Left lobe of liver (tissue), 2 donors: ENCODE data around the gene ARHGEF26. TPM values are rescaled to one million over a fixed set of nuclear protein-coding genes. Genes with fewer than 3 reads are reported as not detected.

ENCODE experiments used
- ATAC-seq: fragments of 200-7000 bp; cut with Tn5 transposase; one replicate; pipeline ENCODE4 v1.9.1; 2020; ENCODE audit warnings: mild to moderate bottlenecking, moderate library complexity
- DNase-seq: peaks from one replicate; pipeline ENCODE4 v3.0.0-alpha.2; 2020; ENCODE audit warnings: low spot score
- total RNA-seq: library from RNA; stranded (reverse); gene quantifications from one replicate; pipeline ENCODE4 v1.2.1, GENCODE V29; 2021
- donor health status: DM: no; HTN: no; CAD: no; lungs with moderate emphysema.
- donor health status: DM: no; HTN: yes; CAD: no.

Gene ARHGEF26
- total RNA-seq, 1 donor from 2014 or later: 26.3 TPM

DNA sequence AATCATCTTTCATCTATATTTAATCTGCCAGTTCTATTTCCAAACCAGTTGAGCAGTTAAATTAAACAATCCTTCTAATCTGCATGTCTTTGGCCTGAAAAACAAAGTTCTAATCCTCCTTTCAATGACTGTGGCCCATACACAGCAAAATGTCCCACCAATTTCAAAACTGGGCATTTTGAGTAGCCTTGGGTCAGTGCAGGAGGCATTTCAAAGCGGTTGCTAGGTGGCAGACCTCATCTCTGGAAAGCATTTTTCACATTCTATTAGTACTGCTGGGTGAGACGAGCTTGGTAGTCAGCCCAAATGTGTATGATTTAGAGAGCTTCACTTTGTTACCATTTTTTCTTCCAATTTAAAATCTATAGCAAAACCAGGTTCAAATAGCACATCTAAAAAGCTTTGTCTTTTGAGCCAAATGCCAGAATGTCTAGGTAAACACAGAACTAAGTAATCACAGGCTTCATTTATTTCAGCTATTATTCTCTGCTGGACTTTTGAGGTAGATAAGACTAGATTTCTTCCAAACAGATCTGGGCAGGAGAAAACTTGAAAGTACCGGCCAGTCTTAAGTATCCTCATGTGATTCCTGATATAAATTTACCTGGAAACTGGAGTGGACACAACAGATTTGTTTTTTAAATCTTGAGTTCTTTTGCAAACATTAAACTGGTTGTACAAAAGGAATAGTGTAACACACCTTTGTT is 8.9 kb upstream of the ARHGEF26 start:
- DNase-seq (no peak), ATAC-seq (peak; percentile 96)

DNA sequence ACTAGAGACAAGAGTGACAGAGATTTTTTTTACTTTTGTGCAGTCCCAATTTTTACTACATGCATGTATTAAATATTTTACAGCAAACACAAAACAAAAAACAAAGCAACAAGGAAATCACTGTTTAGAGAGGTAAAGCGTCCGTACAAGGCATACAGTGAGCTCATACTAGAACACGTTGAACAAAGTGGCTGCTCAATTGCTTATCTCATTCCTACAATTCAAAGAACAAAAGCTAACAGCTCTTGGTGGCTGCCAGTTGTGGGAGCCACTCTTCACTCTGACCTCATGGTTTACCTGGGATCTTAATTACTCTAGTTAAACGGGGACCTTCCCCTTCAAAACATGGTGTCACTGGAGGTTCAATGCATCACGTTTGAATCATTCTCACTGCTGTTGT is 7.6 kb upstream of the ARHGEF26 start:
- ATAC-seq: no peak
- DNase-seq: no peak

DNA sequence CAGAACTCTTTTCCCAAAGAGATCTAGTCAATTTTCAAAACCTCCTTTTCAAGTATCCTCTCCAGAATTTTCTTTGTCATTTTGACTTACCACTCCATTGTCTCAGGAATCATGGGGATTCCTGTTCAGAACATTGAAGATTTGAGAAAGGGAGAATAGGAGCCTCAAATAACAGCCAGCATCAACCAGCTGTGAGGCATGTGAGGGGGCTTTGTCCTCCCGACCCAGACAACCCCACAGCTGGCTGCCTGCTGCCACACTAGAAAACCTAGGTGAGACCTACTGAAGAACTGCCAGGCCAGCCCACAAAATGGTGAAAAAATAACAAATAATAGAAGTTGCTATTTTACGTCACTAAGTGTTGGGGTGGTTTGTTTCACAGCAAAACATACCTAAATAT is 5.9 kb upstream of the ARHGEF26 start:
- no peak for DNase-seq
- ATAC-seq: no peak

DNA sequence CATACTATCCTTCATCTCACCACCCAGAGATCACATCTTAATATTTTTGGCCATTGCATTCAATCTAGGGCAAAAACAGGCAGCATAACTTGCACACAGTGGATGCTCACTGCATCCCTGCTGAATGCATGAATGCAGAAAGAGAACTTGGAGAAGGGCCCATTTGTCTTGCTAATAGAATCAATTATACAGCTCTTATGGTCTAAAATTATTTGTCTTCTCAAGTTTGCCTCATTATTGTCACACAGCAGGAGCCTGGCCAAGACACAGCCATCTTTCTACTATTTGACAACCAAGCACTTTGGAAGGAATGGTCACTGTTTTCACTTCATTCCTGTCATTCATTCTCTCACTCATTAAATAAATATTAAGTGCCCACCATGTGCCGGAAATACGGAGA is 1.2 kb upstream of the ARHGEF26 start:
- DNase-seq (no peak), ATAC-seq (no peak)

GRCh38 chr3:154121701-154122551 is 736 bp downstream of the ARHGEF26 start:
- peak; percentile 52 for ATAC-seq

GRCh38 chr3:154122552-154122911 is 1.3 kb downstream of the ARHGEF26 start:
- ATAC-seq (no peak), DNase-seq (no peak)

More at GRCh38 chr3:154121701-154122551, 736 bp downstream of the ARHGEF26 start:
- DNase-seq: peak; percentile 51

GRCh38 chr3:154122912-154123559 is 1.8 kb downstream of the ARHGEF26 start:
- peak; percentile 51 for ATAC-seq
- DNase-seq: peak; percentile 48

DNA sequence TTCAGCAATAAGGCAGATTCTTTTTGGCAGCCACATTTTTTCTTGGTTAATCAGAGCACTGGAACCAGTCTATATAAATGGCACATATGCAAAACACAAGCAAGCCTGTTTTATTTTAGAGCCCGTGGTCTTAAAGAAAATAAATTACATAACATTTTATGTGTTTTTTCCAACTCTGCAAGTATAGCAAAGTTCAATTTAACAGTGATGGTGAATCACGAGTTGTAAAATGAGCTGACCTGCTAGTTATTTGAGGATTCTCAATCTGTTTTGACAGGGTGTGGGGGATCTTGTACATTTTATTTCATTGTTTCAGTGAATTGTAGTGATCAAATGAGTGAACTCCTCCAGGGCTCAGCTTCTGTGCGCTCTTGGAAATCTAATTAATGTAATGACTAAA is 2.7 kb downstream of the ARHGEF26 start:
- ATAC-seq (no peak), DNase-seq (no peak)

- ATAC-seq: no peak
- DNase-seq: no peak
Observed at GRCh38 chr3:154125378-154126030, 4.3 kb downstream of the ARHGEF26 start.

DNA sequence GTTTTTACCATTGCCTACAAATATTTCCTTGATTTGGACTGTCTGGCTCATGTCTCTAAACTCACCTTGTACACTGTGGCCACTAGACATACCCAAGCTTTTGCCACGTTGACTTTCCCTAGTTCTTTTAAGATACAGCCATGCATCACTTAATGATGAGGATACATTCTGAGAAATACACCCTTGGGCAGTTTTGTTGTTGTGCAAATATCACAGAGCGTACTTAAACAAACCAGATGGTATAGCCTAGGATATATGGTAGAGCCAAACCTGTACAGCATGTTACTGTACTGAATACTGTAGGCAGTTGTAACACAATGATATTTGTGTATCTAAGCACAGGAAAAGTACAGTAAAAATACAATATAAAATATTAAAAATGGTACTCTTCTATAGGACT is 5.5 kb downstream of the ARHGEF26 start:
- DNase-seq: no peak
- ATAC-seq: no peak

DNA sequence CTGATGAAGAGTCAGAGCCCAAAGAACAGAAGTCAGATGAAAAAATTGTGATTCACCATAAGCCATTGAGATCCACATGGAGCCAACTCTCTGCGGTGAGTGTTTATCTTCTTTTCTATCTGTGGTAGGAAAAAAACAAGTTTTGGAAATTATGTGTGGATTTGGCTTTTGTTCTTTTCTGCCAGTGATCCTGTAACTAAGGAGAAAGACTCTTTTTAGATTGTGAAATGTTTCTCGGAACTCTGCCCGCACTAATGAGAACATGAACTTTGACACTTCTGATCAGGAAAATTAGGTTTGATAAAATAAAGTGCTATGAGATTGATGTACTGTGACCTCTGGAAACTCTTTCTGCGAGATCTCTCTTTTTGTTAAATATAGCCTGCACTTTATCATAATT is 8.4 kb downstream of the ARHGEF26 start:
- peak; percentile 60 for ATAC-seq
- no peak for DNase-seq

- DNase-seq (no peak), ATAC-seq (no peak)
Observed at GRCh38 chr3:154130540-154130939, 9.3 kb downstream of the ARHGEF26 start.

- DNase-seq (no peak), ATAC-seq (no peak)
Observed at GRCh38 chr3:154131830-154132229, 10.6 kb downstream of the ARHGEF26 start.

DNA sequence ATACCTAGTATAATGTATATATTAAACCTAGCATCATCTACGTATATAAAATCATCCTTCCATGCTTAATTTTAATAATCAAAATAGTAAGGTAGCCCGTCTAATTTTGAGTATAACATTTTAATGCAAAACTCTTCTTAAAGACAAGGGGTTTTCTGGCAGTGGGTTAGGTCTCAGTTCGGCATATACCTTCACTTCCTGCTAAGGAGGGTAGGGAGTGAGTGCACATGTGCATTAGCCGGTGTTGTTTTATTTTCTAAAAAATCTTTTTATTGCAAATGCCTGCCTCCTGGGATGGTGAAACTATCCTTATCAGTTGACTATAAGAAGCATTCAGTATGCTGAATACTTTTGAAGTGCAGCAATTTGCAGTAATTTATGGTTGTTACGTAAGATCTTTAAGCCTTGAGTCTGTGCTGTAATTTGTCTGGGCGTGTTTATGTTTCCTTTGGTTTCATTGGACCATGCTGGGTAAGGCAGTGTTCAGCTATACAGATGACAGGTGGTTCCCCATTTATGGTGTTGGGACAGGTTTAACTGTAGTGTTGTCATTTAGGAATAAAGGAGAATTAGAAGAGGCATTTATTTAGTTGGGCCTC is 11.7 kb downstream of the ARHGEF26 start:
- ATAC-seq (no peak), DNase-seq (no peak)

- peak; percentile 72 for ATAC-seq
- peak; percentile 65 for DNase-seq
Observed at GRCh38 chr3:154135511-154136173, 14.5 kb downstream of the ARHGEF26 start.

DNA sequence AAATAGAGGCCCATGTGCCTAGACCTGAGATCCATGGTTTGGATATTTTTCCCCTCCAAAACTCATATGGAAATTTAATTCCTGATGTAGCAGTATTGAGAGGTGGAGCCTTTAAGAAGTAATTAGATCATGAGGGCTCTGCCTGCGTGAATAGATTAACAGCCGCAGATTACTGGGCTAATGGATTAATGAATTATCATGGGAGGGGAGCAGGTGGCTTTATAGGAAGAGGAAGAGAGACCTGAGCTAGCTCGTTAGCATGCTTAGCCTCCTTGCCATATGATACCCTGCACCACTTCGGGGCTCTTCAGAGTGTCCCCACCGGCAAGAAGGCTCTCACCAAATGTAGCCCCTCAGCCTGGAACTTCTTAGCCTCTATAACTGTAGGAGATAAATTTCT is 15.8 kb downstream of the ARHGEF26 start:
- DNase-seq: no peak
- no peak for ATAC-seq

- ATAC-seq (peak; percentile 73), DNase-seq (peak; percentile 56)
Observed at GRCh38 chr3:154139996-154140436, 18.8 kb downstream of the ARHGEF26 start.

DNA sequence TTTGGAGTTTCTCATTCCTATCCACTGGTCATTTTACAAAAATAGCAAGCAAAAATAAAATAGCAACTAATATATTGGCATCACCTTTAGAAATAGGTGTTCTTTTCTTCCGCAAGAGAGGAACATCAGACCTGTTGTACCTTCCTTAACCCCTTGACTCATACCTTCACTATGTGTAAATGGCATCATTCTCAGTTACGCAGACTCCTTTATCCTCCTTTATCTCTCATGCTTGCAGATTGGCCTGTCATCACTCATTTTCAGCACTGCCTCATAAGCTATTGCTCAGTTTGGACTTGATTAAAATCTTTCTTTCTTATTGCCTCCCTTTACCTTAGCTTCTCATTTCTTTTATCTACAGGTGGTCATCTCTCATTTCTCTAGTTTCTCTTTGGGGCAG is 21.4 kb downstream of the ARHGEF26 start:
- DNase-seq: no peak
- no peak for ATAC-seq

GRCh38 chr3:154143873-154144272 is 22.7 kb downstream of the ARHGEF26 start:
- ATAC-seq (no peak), DNase-seq (no peak)

- ATAC-seq (no peak), DNase-seq (no peak)
Observed at GRCh38 chr3:154144825-154145465, 23.8 kb downstream of the ARHGEF26 start.
